Ectodermal cell (in vitro differentiated cells): Measurements from ENCODE around the gene HERC3.

Source experiments
- H3K27ac ChIP-seq: 2 replicates; pipeline ENCODE4 v1.7.0; 2013; ENCODE audit warnings: mild to moderate bottlenecking, low read depth, low read length; ENCODE audit not compliant: insufficient read depth, poor library complexity, severe bottlenecking
- H3K27me3 ChIP-seq: 2 replicates; pipeline ENCODE4 v1.7.0; 2013; ENCODE audit warnings: mild to moderate bottlenecking, low read length; ENCODE audit not compliant: insufficient read depth, control insufficient read depth, poor library complexity, severe bottlenecking
- H3K36me3 ChIP-seq: one replicate; pipeline ENCODE4 v1.7.0; 2013; ENCODE audit warnings: low read length; ENCODE audit not compliant: control insufficient read depth, insufficient read depth
- H3K4me1 ChIP-seq: one replicate; pipeline ENCODE4 v1.7.0; 2013; ENCODE audit warnings: low read length; ENCODE audit not compliant: control insufficient read depth, insufficient read depth
- H3K4me3 ChIP-seq: 2 replicates; pipeline ENCODE4 v1.7.0; 2013; ENCODE audit warnings: low read depth, low read length, control low read depth; ENCODE audit not compliant: insufficient read depth
- H3K9me3 ChIP-seq: 2 replicates; pipeline ENCODE4 v1.7.0; 2013; ENCODE audit warnings: mild to moderate bottlenecking, low read length, moderate library complexity; ENCODE audit not compliant: control insufficient read depth
- WGBS, 2 experiments: methylation state at CpG; one replicate each; pipeline ENCODE4 v1.1.7; 2013; ENCODE audit warnings: missing lambda C conversion rate in 2 of 2; 5-methylcytosine and 5-hydroxymethylcytosine counted together

The HERC3 gene

GRCh38 chr4:88742561-88742960 is 150.3 kb downstream of the HERC3 start:
- no peaks in the 10 kb centered on the region for H3K9me3 ChIP-seq
- no peak overlapping the region for H3K4me3 ChIP-seq
- H3K36me3 ChIP-seq: peaks cover 6% of the 10 kb centered on the region
- no peaks in the 10 kb centered on the region for H3K27me3 ChIP-seq
- H3K4me1 ChIP-seq: no peaks in the 10 kb centered on the region
- H3K27ac ChIP-seq: no peak overlapping the region
- 88 to 90% methylated on average over 2 of the region's 2 CpGs for WGBS, 2 experiments

DNA sequence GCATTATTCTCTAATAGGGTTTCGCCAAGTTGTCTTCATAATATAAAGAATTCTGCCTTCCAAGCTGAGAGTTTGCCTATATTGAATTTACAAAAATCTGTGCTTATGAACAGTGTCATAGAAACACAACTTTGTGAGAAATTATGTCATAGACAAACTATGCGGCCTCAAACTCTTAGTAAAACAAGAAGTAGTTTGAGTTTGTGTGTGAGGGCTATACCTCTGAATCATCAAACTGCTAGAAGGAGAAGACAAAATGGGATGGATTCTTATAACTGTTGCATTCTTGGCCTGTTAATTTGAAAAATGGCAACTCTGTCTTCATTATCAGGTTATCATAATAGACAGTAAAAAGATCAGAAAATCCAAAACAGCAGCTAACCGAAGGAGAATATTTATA is 151.4 kb downstream of the HERC3 start:
- H3K4me1 ChIP-seq: no peaks in the 10 kb centered on the region
- H3K36me3 ChIP-seq: peaks cover 15% of the 10 kb centered on the region
- no peak overlapping the region for H3K4me3 ChIP-seq
- 96 to 99% methylated on average over 3 of the region's 3 CpGs for WGBS, 2 experiments
- no peaks in the 10 kb centered on the region for H3K9me3 ChIP-seq
- H3K27ac ChIP-seq: no peak overlapping the region
- no peaks in the 10 kb centered on the region for H3K27me3 ChIP-seq

- no peak overlapping the region for H3K4me3 ChIP-seq
- peaks cover 22% of the 10 kb centered on the region for H3K36me3 ChIP-seq
- no peaks in the 10 kb centered on the region for H3K4me1 ChIP-seq
- H3K27ac ChIP-seq: no peak overlapping the region
- no peaks in the 10 kb centered on the region for H3K27me3 ChIP-seq
- no peaks in the 10 kb centered on the region for H3K9me3 ChIP-seq
- 88 to 98% methylated on average over 3 of the region's 3 CpGs for WGBS, 2 experiments
Observed at GRCh38 chr4:88744609-88745008, 152.3 kb downstream of the HERC3 start.

GRCh38 chr4:88745175-88745574 is 152.9 kb downstream of the HERC3 start:
- H3K36me3 ChIP-seq: peaks cover 27% of the 10 kb centered on the region
- H3K4me1 ChIP-seq: no peaks in the 10 kb centered on the region
- H3K27ac ChIP-seq: no peak overlapping the region
- no peaks in the 10 kb centered on the region for H3K9me3 ChIP-seq
- H3K4me3 ChIP-seq: no peak overlapping the region
- no peaks in the 10 kb centered on the region for H3K27me3 ChIP-seq
- 100% methylated on average over 1 of the region's 1 CpG for WGBS, 2 experiments

DNA sequence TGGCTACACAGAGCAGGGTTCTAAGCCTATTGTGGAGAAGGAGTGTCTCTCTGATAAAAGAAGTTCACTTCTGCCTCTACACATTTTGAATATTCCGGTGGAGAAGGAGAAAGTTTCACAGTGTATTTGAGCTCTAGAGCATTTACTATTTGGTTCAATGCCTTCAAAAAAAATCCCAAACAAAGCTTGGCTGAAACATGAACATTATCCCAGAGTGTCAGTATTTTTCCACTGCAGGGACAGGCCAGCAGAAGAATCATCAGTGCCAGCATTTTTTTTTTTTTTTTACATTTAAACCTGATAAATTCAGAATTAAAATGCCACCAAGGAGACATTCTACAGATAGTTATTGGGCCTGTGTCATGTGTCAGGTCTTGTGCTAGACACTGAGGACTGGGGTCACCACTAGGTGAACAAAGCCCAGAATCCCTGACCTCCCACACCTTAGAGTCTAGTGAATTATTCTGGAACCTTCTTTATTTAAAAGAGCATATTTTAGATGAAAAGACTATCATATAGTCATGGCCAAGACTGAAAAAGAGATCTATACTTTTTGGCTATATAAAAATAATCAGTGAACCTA is 153.4 kb downstream of the HERC3 start:
- Histone ChIP-seq H3K4me1 (no peaks in the 10 kb centered on the region), H3K27me3 (no peaks in the 10 kb centered on the region), H3K9me3 (no peaks in the 10 kb centered on the region), H3K4me3 (no peak overlapping the region), H3K36me3 (peaks cover 27% of the 10 kb centered on the region), H3K27ac (no peak overlapping the region)
- 90 to 100% methylated on average over 1 of the region's 1 CpG for WGBS, 2 experiments

GRCh38 chr4:88746206-88746605 is 153.9 kb downstream of the HERC3 start:
- Histone ChIP-seq H3K9me3 (no peaks in the 10 kb centered on the region), H3K27me3 (no peaks in the 10 kb centered on the region), H3K4me3 (no peak overlapping the region), H3K27ac (no peak overlapping the region), H3K36me3 (peaks cover 27% of the 10 kb centered on the region), H3K4me1 (no peaks in the 10 kb centered on the region)
- WGBS, 2 experiments: 93 to 95% methylated on average over 5 of the region's 5 CpGs

DNA sequence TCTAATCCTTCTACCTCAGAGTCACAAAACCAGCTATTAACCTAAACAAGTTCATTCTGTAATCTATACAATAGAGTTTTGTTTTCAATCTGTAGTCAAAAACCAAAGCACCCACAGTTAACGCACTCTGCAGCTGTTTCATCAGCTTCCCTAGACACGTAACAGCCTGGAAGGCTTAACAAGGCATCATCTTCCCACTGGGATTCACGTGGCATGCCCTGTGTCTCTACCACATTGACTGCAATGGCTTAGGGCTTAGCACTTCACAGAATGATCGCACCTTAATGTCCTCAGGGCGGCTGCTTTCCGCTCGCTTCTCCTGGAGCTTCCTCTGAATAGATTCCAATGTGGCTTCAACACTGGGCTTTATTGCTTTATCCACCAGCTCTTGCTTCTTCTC is 155.1 kb downstream of the HERC3 start:
- Histone ChIP-seq H3K36me3 (peaks cover 27% of the 10 kb centered on the region), H3K4me3 (no peak overlapping the region), H3K4me1 (no peaks in the 10 kb centered on the region), H3K27ac (no peak overlapping the region), H3K9me3 (no peaks in the 10 kb centered on the region), H3K27me3 (no peaks in the 10 kb centered on the region)
- WGBS, 2 experiments: 95% methylated on average over 7 of the region's 7 CpGs

GRCh38 chr4:88750369-88750768 is 158.1 kb downstream of the HERC3 start:
- no peaks in the 10 kb centered on the region for H3K4me1 ChIP-seq
- H3K4me3 ChIP-seq: no peak overlapping the region
- no peak overlapping the region for H3K27ac ChIP-seq
- peaks cover 27% of the 10 kb centered on the region for H3K36me3 ChIP-seq
- H3K27me3 ChIP-seq: no peaks in the 10 kb centered on the region
- 96% methylated on average over 10 of the region's 10 CpGs for WGBS, 2 experiments
- no peaks in the 10 kb centered on the region for H3K9me3 ChIP-seq

GRCh38 chr4:88751258-88752075 is 159.2 kb downstream of the HERC3 start:
- no peak overlapping the region for H3K27ac ChIP-seq
- H3K36me3 ChIP-seq: peaks cover 27% of the 10 kb centered on the region
- H3K4me3 ChIP-seq: no peak overlapping the region
- H3K4me1 ChIP-seq: no peaks in the 10 kb centered on the region
- H3K9me3 ChIP-seq: no peaks in the 10 kb centered on the region
- WGBS, 2 experiments: 96 to 100% methylated on average over 5 to 7 of the region's 7 CpGs
- no peaks in the 10 kb centered on the region for H3K27me3 ChIP-seq

GRCh38 chr4:88752076-88752463 is 159.8 kb downstream of the HERC3 start:
- no peaks in the 10 kb centered on the region for H3K9me3 ChIP-seq
- H3K27me3 ChIP-seq: no peaks in the 10 kb centered on the region
- 96 to 97% methylated on average over 3 to 4 of the region's 4 CpGs for WGBS, 2 experiments
- no peak overlapping the region for H3K27ac ChIP-seq
- H3K36me3 ChIP-seq: peaks cover 25% of the 10 kb centered on the region
- no peaks in the 10 kb centered on the region for H3K4me1 ChIP-seq
- H3K4me3 ChIP-seq: no peak overlapping the region
